Measurements from ENCODE around the gene SH3BGR.
A peak's percentile ranks its signal among the peaks of the same experiment; 100 is the strongest.
"Not testable (repeated sequence)": the region's sequence is repeated elsewhere in the genome, so short reads cannot be mapped to it uniquely, and the experiment has no call there.

Gene SH3BGR

GRCh38 chr21:39451332-39452206, at the start of gene SH3BGR:
Gene SH3BGR (plus strand): TSS chr21:39451970. CDS start chr21:39452097, 127 bp downstream.
- no peak for DNase-seq (ENCODE audit: low read depth)

- DNase-seq (ENCODE audit: low read depth), result no peak
Observed at GRCh38 chr21:39406065-39406464, 45.7 kb upstream of the SH3BGR start.

GRCh38 chr21:39419204-39419603, 32.6 kb upstream of the SH3BGR start:
- DNase-seq (ENCODE audit: low read depth), result not testable (repeated sequence)

- no peak for DNase-seq (ENCODE audit: low read depth)
Observed at GRCh38 chr21:39422527-39423241, 29.1 kb upstream of the SH3BGR start.

- no peak for DNase-seq (ENCODE audit: low read depth)
Observed at GRCh38 chr21:39429445-39429844, 22.3 kb upstream of the SH3BGR start.

GRCh38 chr21:39430016-39430415, 21.8 kb upstream of the SH3BGR start:
- DNase-seq (ENCODE audit: low read depth), result no peak

GRCh38 chr21:39430457-39430856, 21.3 kb upstream of the SH3BGR start:
- DNase-seq (ENCODE audit: low read depth), result no peak

GRCh38 chr21:39430954-39431353, 20.8 kb upstream of the SH3BGR start:
- no peak for DNase-seq (ENCODE audit: low read depth)

GRCh38 chr21:39434950-39435349, 16.8 kb upstream of the SH3BGR start:
- no peak for DNase-seq (ENCODE audit: low read depth)

- DNase-seq (ENCODE audit: low read depth), result no peak
Observed at GRCh38 chr21:39439232-39439631, 12.5 kb upstream of the SH3BGR start.

GRCh38 chr21:39441502-39442475, 10.0 kb upstream of the SH3BGR start:
- DNase-seq (ENCODE audit: low read depth), result peak; percentile 13

GRCh38 chr21:39444421-39445180, 7.2 kb upstream of the SH3BGR start:
- no peak for DNase-seq (ENCODE audit: low read depth)

GRCh38 chr21:39445321-39446269, 6.2 kb upstream of the SH3BGR start, which contains the start of gene LCA5L:
Gene LCA5L (minus strand): TSS chr21:39445778. CDS start chr21:39428493, 17,285 bp downstream.
- peak; percentile 83 for DNase-seq (ENCODE audit: low read depth)

GRCh38 chr21:39447264-39447663, 4.5 kb upstream of the SH3BGR start:
- DNase-seq (ENCODE audit: low read depth), result no peak

GRCh38 chr21:39452207-39452969, 618 bp downstream of the SH3BGR start:
- no peak for DNase-seq (ENCODE audit: low read depth)

- no peak for DNase-seq (ENCODE audit: low read depth)
Observed at GRCh38 chr21:39452970-39453342, 1.2 kb downstream of the SH3BGR start.

GRCh38 chr21:39453571-39454179, 1.9 kb downstream of the SH3BGR start:
- DNase-seq (ENCODE audit: low read depth), result no peak

- DNase-seq (ENCODE audit: low read depth), result no peak
Observed at GRCh38 chr21:39454949-39455668, 3.3 kb downstream of the SH3BGR start.
